H1 (cell line): ENCODE measurements around the gene RPS6KA2. TPM values are rescaled to one million over a fixed set of nuclear protein-coding genes. Genes with fewer than 3 reads are reported as not detected.

Source experiments
- CTCF ChIA-PET: fragments of 300-600 bp; sonication (Branson Sonifier 250); formaldehyde crosslinking; loops from one replicate; lab custom pipeline; 2021; ENCODE audit not compliant: partially characterized antibody; lab: Charles Lee
- POLR2A ChIA-PET: fragments of 300-600 bp; sonication (Branson Sonifier 250); formaldehyde crosslinking; loops from one replicate; lab custom pipeline; 2021; ENCODE audit warnings: inconsistent platforms; ENCODE audit not compliant: partially characterized antibody; lab: Charles Lee
- DNase-seq, 2 experiments: peaks; one replicate each; pipeline versions ENCODE4 v3.0.0 to v3.0.0-alpha.2; 2010 to 2022; ENCODE audit warnings: low spot score in 2 of 2, low read depth in 1 of 2, mixed read lengths in 1 of 2
- FAIRE-seq: peaks from 2 replicates; lab custom pipeline; 2011; peaks lifted over from hg19 to GRCh38; lab: Jason Lieb, UNC
- H2AFZ ChIP-seq: 2 replicates; pipeline ENCODE4 v1.8.1; 2012; ENCODE audit warnings: low read length, inconsistent platforms
- H2AK5ac ChIP-seq: 2 replicates; pipeline ENCODE4 v1.6.1; 2013; ENCODE audit warnings: low read depth, low read length
- H2BK120ac ChIP-seq: replicated peaks from 2 replicates; pipeline ENCODE3; 2013; ENCODE audit warnings: low read depth, low read length, inconsistent platforms
- H2BK12ac ChIP-seq: 2 replicates; pipeline ENCODE4 v1.6.1; 2013; ENCODE audit warnings: low read depth, low read length
- H2BK15ac ChIP-seq: 2 replicates; pipeline ENCODE4 v1.6.1; 2013; ENCODE audit warnings: low read length
- H2BK20ac ChIP-seq: 2 replicates; pipeline ENCODE4 v1.6.1; 2013; ENCODE audit warnings: low read length
- H2BK5ac ChIP-seq: 2 replicates; pipeline ENCODE4 v1.6.1; 2013; ENCODE audit warnings: low read depth, low read length
- H3K14ac ChIP-seq: 2 replicates; pipeline ENCODE4 v1.6.1; 2013; ENCODE audit warnings: inconsistent platforms; ENCODE audit not compliant: insufficient read length
- H3K18ac ChIP-seq: 2 replicates; pipeline ENCODE4 v1.6.1; 2013; ENCODE audit warnings: low read length; ENCODE audit errors: extremely low read depth
- H3K23ac ChIP-seq: 2 replicates; pipeline ENCODE4 v1.6.1; 2013; ENCODE audit warnings: inconsistent platforms; ENCODE audit not compliant: insufficient read length
- H3K23me2 ChIP-seq: 2 replicates; pipeline ENCODE4 v1.6.1; 2013; ENCODE audit warnings: low read depth, low read length
- H3K27ac ChIP-seq: 2 replicates; pipeline ENCODE4 v1.6.1; 2011; ENCODE audit warnings: low read depth, low read length, inconsistent platforms
- H3K27me3 ChIP-seq, 4 experiments: replicated peaks in 1 of 4; 1 replicate in 1 of 4; 2 replicates in 3 of 4; pipeline versions ENCODE4 v1.6.1 to v1.8.1; 2011 to 2013; ENCODE audit warnings: low read length in 3 of 4, mild to moderate bottlenecking in 3 of 4, inconsistent platforms in 2 of 4, mixed read lengths in 2 of 4, moderate library complexity in 1 of 4; ENCODE audit not compliant: control insufficient read depth in 3 of 4, insufficient read depth in 3 of 4; ENCODE audit errors: extremely low read depth in 1 of 4
- H3K36me3 ChIP-seq, 4 experiments: 2 replicates each; pipeline versions ENCODE4 v1.6.1 to v1.8.1; 2011 to 2013; ENCODE audit warnings: mild to moderate bottlenecking in 4 of 4, low read length in 3 of 4, moderate library complexity in 2 of 4, control low read depth in 1 of 4, inconsistent platforms in 1 of 4; ENCODE audit not compliant: insufficient read depth in 4 of 4, control insufficient read depth in 2 of 4
- H3K4ac ChIP-seq: replicated peaks from 2 replicates; pipeline ENCODE3; 2013; ENCODE audit warnings: low read length, low read depth, mixed read lengths, inconsistent platforms; ENCODE audit not compliant: insufficient read length
- H3K4me1 ChIP-seq, 4 experiments: replicated peaks in 1 of 4; 1 replicate in 1 of 4; 2 replicates in 3 of 4; pipeline versions ENCODE4 v1.6.1 to v1.8.1; 2011 to 2013; ENCODE audit warnings: low read length in 3 of 4, inconsistent platforms in 2 of 4, mixed read lengths in 1 of 4; ENCODE audit not compliant: insufficient read depth in 4 of 4, control insufficient read depth in 3 of 4
- H3K4me2 ChIP-seq, 2 experiments: 2 replicates each; pipeline versions ENCODE4 v1.6.1 to v1.8.1; 2011 to 2013; ENCODE audit warnings: low read depth in 2 of 2, low read length in 2 of 2, control low read depth in 1 of 2, inconsistent platforms in 1 of 2, mild to moderate bottlenecking in 1 of 2; ENCODE audit not compliant: insufficient read depth in 1 of 2
- H3K4me3 ChIP-seq, 4 experiments: fragments of 200-600, 300-600 bp in 1 of 4; sonication (generic), shearing (Covaris generic), sonication (Bioruptor Twin) in 1 of 4; 2 replicates each; pipeline versions ENCODE4 v1.5.1 to v1.8.1; 2011 to 2016; ENCODE audit warnings: low read length in 4 of 4, low read depth in 3 of 4, control low read depth in 2 of 4, inconsistent platforms in 2 of 4, mild to moderate bottlenecking in 2 of 4, mixed read lengths in 1 of 4, moderate library complexity in 1 of 4; ENCODE audit not compliant: insufficient read depth in 2 of 4; ENCODE audit errors: extremely low read depth in 1 of 4
- H3K56ac ChIP-seq: replicated peaks from 2 replicates; pipeline ENCODE3; 2013; ENCODE audit warnings: low read depth, mild to moderate bottlenecking, mixed read lengths, low read length, inconsistent platforms; ENCODE audit not compliant: insufficient read length
- H3K79me1 ChIP-seq: 2 replicates; pipeline ENCODE4 v1.6.1; 2013; ENCODE audit warnings: low read depth, low read length, control low read depth
- H3K79me2 ChIP-seq, 2 experiments: 2 replicates each; pipeline versions ENCODE4 v1.6.1 to v1.8.1; 2012 to 2013; ENCODE audit warnings: low read length in 2 of 2, mild to moderate bottlenecking in 2 of 2, inconsistent platforms in 1 of 2; ENCODE audit not compliant: insufficient read depth in 2 of 2, control insufficient read depth in 1 of 2
- H3K9ac ChIP-seq, 4 experiments: replicated peaks in 1 of 4; 1 replicate in 1 of 4; 2 replicates in 3 of 4; pipeline versions ENCODE4 v1.6.1 to v1.8.1; 2011 to 2013; ENCODE audit warnings: low read depth in 3 of 4, low read length in 3 of 4, control low read depth in 2 of 4, mild to moderate bottlenecking in 2 of 4, moderate library complexity in 2 of 4, inconsistent platforms in 1 of 4; ENCODE audit errors: extremely low read depth in 1 of 4
- H3K9me3 ChIP-seq, 2 experiments: 2 replicates each; pipeline versions ENCODE4 v1.6.1 to v1.8.1; 2012 to 2013; ENCODE audit warnings: mild to moderate bottlenecking in 2 of 2, moderate library complexity in 2 of 2, control low read depth in 1 of 2, inconsistent platforms in 1 of 2, low read depth in 1 of 2, low read length in 1 of 2, mixed read lengths in 1 of 2; ENCODE audit not compliant: insufficient read depth in 2 of 2
- H4K20me1 ChIP-seq, 2 experiments: replicated peaks in 1 of 2; 2 replicates each; pipeline versions ENCODE3 to v1.8.1; 2011 to 2013; ENCODE audit warnings: inconsistent platforms in 2 of 2, low read length in 2 of 2, mild to moderate bottlenecking in 1 of 2; ENCODE audit not compliant: insufficient read depth in 2 of 2, control insufficient read depth in 1 of 2
- H4K5ac ChIP-seq: 2 replicates; pipeline ENCODE4 v1.6.1; 2013; ENCODE audit warnings: low read length, low read depth, mixed read lengths, inconsistent platforms; ENCODE audit not compliant: insufficient read length
- H4K8ac ChIP-seq: 2 replicates; pipeline ENCODE4 v1.8.0; 2013; ENCODE audit warnings: mild to moderate bottlenecking, moderate library complexity, low read length, inconsistent platforms; ENCODE audit not compliant: insufficient read depth; ENCODE audit errors: extremely low read depth
- H4K91ac ChIP-seq: replicated peaks from 2 replicates; pipeline ENCODE3; 2013; ENCODE audit warnings: low read length, mixed read lengths, inconsistent platforms; ENCODE audit not compliant: insufficient read length
- EGR1 ChIP-seq: IDR thresholded peaks from 2 replicates; pipeline ENCODE4 v1.6.1; 2011; ENCODE audit warnings: low read depth, low read length, borderline replicate concordance
- YY1 ChIP-seq: IDR thresholded peaks from 2 replicates; pipeline ENCODE4 v1.6.1; 2011; ENCODE audit warnings: low read depth, mild to moderate bottlenecking, low read length
- WGBS, 2 experiments: shearing (Covaris generic) in 1 of 2; methylation state at CpG; one replicate each; pipeline versions ENCODE4 v1.1.6 to v1.1.7; 2013 to 2015; ENCODE audit warnings: low lambda C conversion rate in 2 of 2, mixed read lengths in 2 of 2, inconsistent platforms in 1 of 2, low coverage in 1 of 2, missing lambda C conversion rate in 1 of 2; ENCODE audit not compliant: insufficient replicate concordance in 2 of 2, insufficient coverage in 1 of 2, insufficient read length in 1 of 2; ENCODE audit errors: extremely low coverage in 1 of 2, missing lambda C conversion rate in 1 of 2; 5-methylcytosine and 5-hydroxymethylcytosine counted together
- polyA plus RNA-seq, 7 experiments: library from polyadenylated mRNA; depleted of rRNA in 3 of 7; stranded (reverse) in 5 of 7; unstranded in 2 of 7; fragments of >200 nt in 5 of 7; fragments of 200-250 nt in 2 of 7; gene quantifications; 1 replicate in 5 of 7; 2 replicates in 1 of 7; 4 replicates in 1 of 7; pipeline versions ENCODE4 v1.2.1 to v1.2.3, GENCODE V29; 2011 to 2013; ENCODE audit warnings: missing spikeins in 2 of 7, mixed read lengths in 2 of 7
- total RNA-seq: library from RNA; stranded (reverse); fragmentation: NEBNext Ultra II Directional; extraction: Animal tissue kit (Norgen Biotek cat#: 25700); gene quantifications from 2 replicates; pipeline ENCODE4 v1.2.1, GENCODE V29; 2021

Gene RPS6KA2
- total and polyA plus RNA-seq, 2 of the 8 experiments (the other 6 are each of a cell fraction or from before 2014, with no cell fraction given): 8.8 to 25.7 TPM

- Histone ChIP-seq H3K27ac (no peak overlapping the region), H2AFZ (no peak overlapping the region), H3K23ac (no peak overlapping the region), H4K20me1 (peaks cover 0 to 3% of the 10 kb centered on the region in 2 experiments), H3K4me2 (no peak overlapping the region), H3K27me3 (no peaks in the 10 kb centered on the region), H3K23me2 (no peaks in the 10 kb centered on the region)
- no peak for DNase-seq
- TF ChIP-seq EGR1 (no peak), YY1 (no peak)
- TF ChIP-seq, all 59 proteins: peak for 0
- CTCF ChIA-PET: interaction anchor here (0.6 to 1.2 kb wide), 4 partner anchors 13 to 620 kb away, joined by 3 to 4 read pairs (median 3); no protein-coding TSS in a partner anchor
- Histone ChIP-seq H4K91ac (no peak overlapping the region), H2BK5ac (no peak overlapping the region), H4K5ac (no peak overlapping the region), H3K79me2 (no peaks in the 10 kb centered on the region), H3K36me3 (peaks cover 4 to 7% (median 4%) of the 10 kb centered on the region in 4 experiments; a peak in 6 of 8 replicates), H4K8ac (no peak overlapping the region; the same call in 1 of the 2 replicates), H2BK12ac (no peak overlapping the region), H3K4me1 (no peaks in the 10 kb centered on the region), H3K4ac (no peak overlapping the region), H3K56ac (no peak overlapping the region), H3K9me3 (no peaks in the 10 kb centered on the region), H3K14ac (no peak overlapping the region), H3K4me3 (no peak overlapping the region), H3K18ac (no peak overlapping the region), H2BK15ac (no peak overlapping the region), H3K79me1 (no peaks in the 10 kb centered on the region), H3K9ac (no peak overlapping the region), H2BK120ac (no peak overlapping the region), H2BK20ac (no peak overlapping the region), H2AK5ac (no peak overlapping the region)
- FAIRE-seq: no peak
- WGBS, 2 experiments: 89% methylated on average over 22 of the region's 22 CpGs; no CpG with 5 or more reads in 1 of the 2 experiments
- POLR2A ChIA-PET: interaction anchor here (1.0 kb wide), 1 partner anchor 15 kb away, joined by 3 read pairs; no protein-coding TSS in a partner anchor
These were observed 203.9 kb downstream of the RPS6KA2 start for GRCh38 chr6:166423051-166423745.
